GM21717 (cell line): ENCODE measurements around the gene MLXIP.
"Not testable (repeated sequence)": the region's sequence is repeated elsewhere in the genome, so short reads cannot be mapped to it uniquely, and the experiment has no call there.

ENCODE experiments used
- ATAC-seq: cut with Tn5 transposase; IDR thresholded peaks from one replicate; pipeline ENCODE4 v1.9.1; 2021; ENCODE audit warnings: mild to moderate bottlenecking, moderate library complexity; ENCODE audit not compliant: unreplicated experiment

MLXIP gene

GRCh38 chr12:122094735-122095631 lies 16.4 kb downstream of the MLXIP start:
- no peak for ATAC-seq

DNA sequence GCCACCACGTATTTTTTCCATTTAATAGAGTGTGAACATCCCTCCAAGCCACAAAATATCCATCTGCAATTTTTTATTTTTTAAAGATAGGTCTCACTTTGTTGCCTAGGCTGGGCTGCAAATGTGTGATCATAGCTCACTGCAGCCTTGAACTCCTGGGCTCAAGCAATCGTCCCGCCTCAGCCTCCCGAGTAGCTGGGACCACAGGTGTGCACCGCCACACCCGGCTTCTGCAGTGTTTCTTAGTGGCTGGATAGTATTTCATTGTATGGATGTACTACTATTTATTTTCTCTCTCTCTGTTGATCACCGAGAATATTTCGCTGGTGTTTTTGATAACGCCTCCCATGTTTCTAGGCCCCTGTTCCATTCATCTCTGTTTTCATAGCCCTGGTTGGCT lies 17.5 kb downstream of the MLXIP start:
- ATAC-seq, result no peak

- ATAC-seq, result no peak
Observed at GRCh38 chr12:122096591-122097149, 18.1 kb downstream of the MLXIP start.

DNA sequence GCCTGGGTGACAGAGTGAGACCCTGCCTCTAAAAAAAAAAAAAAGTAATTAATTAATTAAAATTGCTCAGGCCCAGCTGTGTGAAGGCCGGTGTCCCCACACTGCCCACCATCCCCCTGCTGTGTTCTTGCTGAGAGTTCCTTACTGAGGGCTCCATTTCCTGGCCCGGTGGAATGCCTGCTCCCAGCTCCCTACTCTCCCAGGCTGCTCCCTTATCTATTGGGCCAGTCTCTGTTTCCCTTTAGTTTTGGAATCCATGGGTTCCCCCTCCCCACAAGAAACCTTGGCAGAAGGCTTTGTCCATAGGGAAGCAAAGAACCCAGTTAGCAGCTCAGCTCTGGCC lies 19.0 kb downstream of the MLXIP start:
- ATAC-seq, result no peak

GRCh38 chr12:122097927-122098756 lies 19.6 kb downstream of the MLXIP start:
- ATAC-seq, result no peak

- ATAC-seq, result no peak
Observed at GRCh38 chr12:122099280-122099749, 20.8 kb downstream of the MLXIP start.

DNA sequence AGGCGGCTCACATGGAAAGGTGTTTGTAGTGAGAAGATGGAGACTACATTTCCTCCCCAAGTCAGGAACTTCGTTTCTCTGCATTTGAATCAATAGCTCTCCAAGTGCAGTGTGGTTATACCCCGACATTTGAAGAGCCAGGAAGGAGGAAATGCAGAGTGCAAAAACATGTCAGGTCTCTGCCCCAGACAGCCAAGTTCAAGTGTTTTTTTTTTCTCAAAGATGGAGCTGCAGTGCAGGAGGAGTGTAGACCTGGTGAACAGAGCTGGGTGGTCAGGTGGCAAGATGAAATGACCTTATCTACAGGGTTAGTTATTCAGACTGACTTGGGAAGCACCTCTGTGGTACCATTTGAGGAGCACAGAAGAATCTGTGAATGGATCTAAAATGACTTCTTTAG lies 21.3 kb downstream of the MLXIP start:
- no peak for ATAC-seq

GRCh38 chr12:122100568-122100967 lies 22.0 kb downstream of the MLXIP start:
- ATAC-seq, result no peak

GRCh38 chr12:122102331-122102730 lies 23.8 kb downstream of the MLXIP start:
- no peak for ATAC-seq

- no peak for ATAC-seq
Observed at GRCh38 chr12:122104844-122105243, 26.3 kb downstream of the MLXIP start.

DNA sequence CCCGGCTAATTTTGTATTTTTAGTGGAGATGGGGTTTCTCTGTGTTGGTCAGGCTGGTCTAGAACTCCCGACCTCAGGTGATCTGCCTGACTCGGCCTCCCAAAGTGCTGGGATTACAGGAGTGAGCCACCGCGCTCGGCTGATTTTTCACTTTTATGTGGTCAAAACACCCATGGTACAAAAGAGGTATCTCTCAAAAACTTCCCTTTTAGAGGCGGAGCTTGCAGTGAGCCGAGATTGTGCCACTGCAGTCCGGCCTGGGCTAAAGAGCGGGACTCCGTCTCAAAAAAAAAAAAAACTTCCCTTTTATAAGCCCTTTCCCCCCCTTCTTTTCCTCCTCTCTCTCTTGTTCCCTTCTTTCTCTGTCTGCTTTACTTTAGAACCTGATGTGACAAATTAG lies 26.9 kb downstream of the MLXIP start:
- not testable (repeated sequence) for ATAC-seq

DNA sequence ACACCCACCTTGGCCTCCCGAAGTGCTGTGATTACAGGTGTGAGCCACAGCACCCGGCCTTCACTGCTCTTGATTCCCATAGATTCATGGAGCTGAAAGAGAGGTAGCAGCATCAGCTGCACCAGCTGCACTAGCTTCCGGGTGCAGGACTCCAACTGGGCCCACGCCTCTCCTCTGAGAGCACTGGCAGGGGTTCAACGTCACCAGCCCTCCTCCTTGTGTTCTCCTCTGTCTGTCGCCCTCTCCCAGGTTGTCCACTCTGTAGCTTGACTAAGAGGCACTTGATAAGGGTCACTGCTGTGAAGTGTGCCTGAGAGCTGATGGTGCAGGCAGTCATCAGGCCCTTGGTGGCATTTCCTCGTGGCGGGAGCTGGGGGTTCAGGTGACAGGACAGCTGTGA lies 28.3 kb downstream of the MLXIP start:
- ATAC-seq, result no peak

DNA sequence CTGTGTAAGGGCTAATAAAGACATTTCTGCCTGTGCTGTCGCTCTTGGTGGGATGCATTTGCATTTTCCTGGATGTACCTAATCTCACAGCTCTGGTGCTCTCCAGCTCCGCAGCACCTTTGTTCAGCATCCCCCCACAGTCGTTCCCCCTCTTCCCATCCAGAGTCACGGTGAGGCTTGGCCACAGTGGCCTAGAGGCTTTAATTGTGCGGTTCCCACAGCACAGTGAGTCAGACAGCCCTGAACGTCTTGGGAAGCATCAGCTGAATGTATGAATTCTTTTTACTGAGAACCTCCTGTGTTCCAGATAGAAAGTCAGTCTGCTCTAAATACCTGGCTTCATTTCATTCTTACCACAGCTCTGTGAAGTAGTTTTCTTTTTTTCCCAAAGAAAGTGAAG lies 28.7 kb downstream of the MLXIP start:
- no peak for ATAC-seq

GRCh38 chr12:122111089-122111641 lies 32.6 kb downstream of the MLXIP start:
- ATAC-seq, result no peak

GRCh38 chr12:122116707-122117535 lies 38.4 kb downstream of the MLXIP start:
- ATAC-seq, result no peak

GRCh38 chr12:122117979-122118378 lies 39.4 kb downstream of the MLXIP start:
- no peak for ATAC-seq

DNA sequence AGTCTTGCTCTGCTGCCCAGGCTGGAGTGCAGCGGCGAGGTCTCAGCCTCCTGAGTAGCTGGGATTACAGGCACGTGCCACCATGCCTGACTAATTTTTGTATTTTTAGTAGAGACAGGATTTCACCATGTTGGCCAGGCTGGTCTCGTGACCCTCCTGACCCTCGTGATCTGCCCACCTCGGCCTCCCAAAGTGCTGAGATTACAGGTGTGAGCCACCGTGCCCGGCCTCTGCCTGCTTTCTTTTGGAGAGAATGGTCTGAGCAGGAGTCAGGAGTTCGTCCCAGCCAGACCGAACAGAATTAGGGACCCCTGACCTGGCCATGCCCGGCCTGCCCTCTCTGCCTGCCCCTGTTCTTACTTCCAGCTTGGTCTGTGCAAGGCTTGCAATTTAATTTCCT lies 42.8 kb downstream of the MLXIP start:
- ATAC-seq, result not testable (repeated sequence)

DNA sequence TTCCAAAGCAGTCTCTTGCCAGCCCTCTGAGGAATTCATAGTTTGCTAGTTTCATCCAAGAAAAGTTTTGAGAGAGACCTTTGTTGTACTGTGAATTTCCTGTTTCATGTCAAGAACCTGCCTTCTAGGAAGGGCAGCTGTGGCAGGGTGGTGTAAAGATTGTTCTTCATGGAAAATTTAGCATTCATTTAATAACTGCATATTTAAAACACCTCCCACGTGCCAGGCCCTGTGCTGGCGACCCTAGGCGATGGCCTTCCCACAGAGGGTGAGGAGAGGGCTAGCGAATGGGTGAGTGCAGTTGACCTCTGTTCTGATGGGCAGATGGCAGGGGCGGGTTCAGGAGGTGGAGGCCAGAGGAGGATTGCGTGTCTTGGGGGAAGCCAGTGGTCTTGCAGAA lies 43.2 kb downstream of the MLXIP start:
- ATAC-seq, result no peak

- no peak for ATAC-seq
Observed at GRCh38 chr12:122123051-122123760, 44.6 kb downstream of the MLXIP start.

DNA sequence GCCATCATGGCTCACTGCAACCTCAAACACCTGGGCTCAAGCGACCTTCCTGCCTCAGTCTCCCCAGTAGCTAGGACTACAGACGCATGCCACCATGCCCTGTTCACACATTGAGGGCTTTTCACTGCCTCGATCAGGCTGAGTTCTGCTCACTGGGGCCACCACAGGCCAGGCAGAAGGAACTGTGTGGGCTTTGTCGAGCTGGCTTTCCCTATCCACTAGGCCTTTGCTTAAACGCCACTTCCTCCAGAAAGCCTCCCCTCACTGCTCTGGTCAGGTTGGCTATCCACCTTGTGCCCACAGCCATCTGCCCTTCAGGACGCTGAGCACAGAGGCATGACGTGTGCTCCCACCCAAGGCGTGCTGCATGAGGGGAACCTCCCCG lies 45.2 kb downstream of the MLXIP start:
- ATAC-seq, result no peak
